CD4-positive, alpha-beta T cell treated with Interleukin-4 for 4 hours (primary cell): ENCODE results near the gene ZNF488.

Experiments
- DNase-seq: peaks from one replicate; pipeline ENCODE4 v3.0.0-alpha.2; 2020

The ZNF488 gene

GRCh38 chr10:47364911-47365310, 19.2 kb downstream of the ZNF488 start:
- DNase-seq: no peak

- no peak for DNase-seq
Observed at GRCh38 chr10:47364366-47364765, 19.7 kb downstream of the ZNF488 start.

GRCh38 chr10:47363781-47364180, 20.3 kb downstream of the ZNF488 start:
- no peak for DNase-seq

- DNase-seq: no peak
Observed at GRCh38 chr10:47362199-47362598, 21.9 kb downstream of the ZNF488 start.

GRCh38 chr10:47361293-47361692, 22.8 kb downstream of the ZNF488 start:
- no peak for DNase-seq

GRCh38 chr10:47360419-47361040, 23.6 kb downstream of the ZNF488 start:
- no peak for DNase-seq

GRCh38 chr10:47359626-47360418, 24.3 kb downstream of the ZNF488 start:
- DNase-seq: no peak

- DNase-seq: no peak
Observed at GRCh38 chr10:47359101-47359500, 25.0 kb downstream of the ZNF488 start.

GRCh38 chr10:47358457-47358856, 25.6 kb downstream of the ZNF488 start:
- no peak for DNase-seq

GRCh38 chr10:47357911-47358310, 26.2 kb downstream of the ZNF488 start:
- no peak for DNase-seq

GRCh38 chr10:47357131-47357582, 26.9 kb downstream of the ZNF488 start:
- no peak for DNase-seq

GRCh38 chr10:47356708-47357107, 27.4 kb downstream of the ZNF488 start:
- no peak for DNase-seq

- no peak for DNase-seq
Observed at GRCh38 chr10:47354900-47355299, 29.2 kb downstream of the ZNF488 start.

- DNase-seq: no peak
Observed at GRCh38 chr10:47354165-47354564, 29.9 kb downstream of the ZNF488 start.

- no peak for DNase-seq
Observed at GRCh38 chr10:47353351-47353750, 30.7 kb downstream of the ZNF488 start.

- DNase-seq: no peak
Observed at GRCh38 chr10:47351899-47352815, 31.9 kb downstream of the ZNF488 start.

- no peak for DNase-seq
Observed at GRCh38 chr10:47350671-47351640, 33.1 kb downstream of the ZNF488 start.

- no peak for DNase-seq
Observed at GRCh38 chr10:47349941-47350371, 34.1 kb downstream of the ZNF488 start.

- DNase-seq: no peak
Observed at GRCh38 chr10:47349516-47349915, 34.6 kb downstream of the ZNF488 start.

- DNase-seq: no peak
Observed at GRCh38 chr10:47348661-47349470, 35.2 kb downstream of the ZNF488 start.

GRCh38 chr10:47348138-47348651, 35.9 kb downstream of the ZNF488 start, which contains the start of gene RBP3:
RBP3 (plus strand) TSS chr10:47348363; CDS start chr10:47348485, 122 bp downstream.
- DNase-seq: no peak
